Measurements from ENCODE around the gene SIAH1. TPM values are rescaled to one million over a fixed set of nuclear protein-coding genes. Genes with fewer than 3 reads are reported as not detected.
"Not testable (repeated sequence)": the region's sequence is repeated elsewhere in the genome, so short reads cannot be mapped to it uniquely, and the experiment has no call there.

The SIAH1 gene
- total RNA-seq, 1 donor from 2014 or later = 29.7 TPM

DNA sequence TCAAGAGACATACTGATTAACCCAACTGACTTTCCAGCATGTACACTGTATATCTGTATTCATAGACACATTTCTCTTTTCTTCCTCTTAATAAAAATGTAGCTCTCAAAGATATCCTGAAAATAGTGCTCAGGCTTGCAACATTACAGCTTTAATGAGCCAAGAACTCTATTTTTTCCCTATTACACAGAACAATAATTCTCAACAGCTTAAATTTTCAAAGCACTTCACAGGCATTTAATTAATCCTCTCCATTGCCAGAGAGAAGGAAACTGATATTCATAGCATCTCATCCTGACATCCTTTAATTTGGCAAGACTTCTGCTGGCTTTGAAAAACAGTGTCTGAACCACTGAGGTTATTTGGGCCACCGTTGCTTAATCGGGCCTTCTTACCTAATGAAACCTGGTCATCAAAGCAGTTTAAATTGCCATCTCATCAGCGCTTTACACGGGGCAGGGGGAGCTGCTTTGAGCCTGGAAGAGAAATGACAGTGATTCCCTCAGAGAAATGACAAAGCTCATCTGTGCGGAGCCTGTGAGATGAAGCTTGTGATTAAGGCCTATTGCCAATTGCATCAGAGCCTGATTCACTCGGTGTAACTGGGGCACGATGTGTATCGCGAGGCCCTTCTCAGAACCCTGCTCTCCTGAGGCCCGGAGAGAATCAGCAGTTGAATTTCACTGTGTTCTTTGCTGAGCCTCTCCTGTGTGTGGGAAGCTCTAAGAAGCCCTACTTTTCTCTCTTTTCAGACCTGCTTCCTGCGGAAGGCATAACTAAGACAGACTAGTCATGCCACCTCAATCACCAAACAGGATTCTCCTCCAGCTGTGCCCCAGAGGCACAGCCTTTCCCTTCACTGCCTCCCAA, 8.5 kb upstream of the SIAH1 start:
- DNase-seq (ENCODE audit: low spot score) = peak; percentile 51

DNA sequence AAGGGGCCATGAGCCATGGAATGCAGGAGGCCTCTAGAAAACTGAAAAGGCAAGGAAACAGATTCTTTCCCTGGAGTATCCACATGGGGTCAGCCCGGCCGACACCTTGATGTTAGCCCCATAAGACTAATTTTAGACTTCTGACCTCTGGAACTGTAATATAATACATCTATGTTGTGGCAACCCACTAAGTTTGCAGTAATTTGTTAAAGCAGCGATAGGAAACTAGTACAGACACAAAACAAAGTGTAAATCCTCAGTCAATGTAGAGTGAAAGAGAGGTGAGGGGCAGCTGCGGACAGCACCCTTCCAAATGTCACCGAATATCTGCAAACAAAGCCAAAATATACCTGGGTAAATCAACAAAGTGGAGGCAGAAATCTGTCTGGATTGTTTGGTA, 7.2 kb upstream of the SIAH1 start:
- DNase-seq (ENCODE audit: low spot score) = no peak

DNA sequence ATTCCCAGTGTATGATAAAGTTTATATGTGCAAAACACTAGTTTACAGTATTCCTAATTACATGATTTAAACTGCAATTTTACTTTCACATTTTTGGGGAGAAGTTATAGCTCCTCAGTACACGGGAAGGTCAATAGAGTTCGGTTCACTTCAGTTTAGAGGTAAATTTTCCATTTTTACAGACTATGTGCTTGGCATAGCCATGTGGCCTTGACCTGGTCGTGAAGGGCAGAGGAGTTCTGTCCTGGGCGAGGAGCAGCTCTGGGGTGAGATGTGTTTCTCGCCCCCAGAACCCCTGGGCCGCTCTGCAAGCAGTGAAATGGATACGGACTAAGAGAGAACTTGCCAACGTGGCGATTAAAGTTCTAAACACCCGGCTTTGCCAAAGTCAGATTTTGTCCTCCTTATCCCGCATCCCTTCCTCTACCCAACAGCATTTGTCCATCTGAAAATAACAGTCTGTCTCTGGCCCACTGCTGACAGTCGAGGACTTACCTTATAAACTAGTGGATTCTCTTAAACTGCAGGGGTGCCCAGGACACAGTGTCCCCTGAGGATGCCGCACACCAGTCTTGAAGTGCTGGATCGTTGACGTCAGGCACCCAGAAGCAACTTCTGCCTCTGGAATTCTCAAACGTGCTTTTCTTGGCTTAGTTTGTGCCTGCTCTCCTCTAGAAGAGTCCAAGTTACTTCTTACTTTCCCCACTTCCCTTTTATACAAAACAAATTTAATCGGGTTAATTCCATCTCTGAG, 1.5 kb upstream of the SIAH1 start:
- DNase-seq (ENCODE audit: low spot score) = no peak

DNA sequence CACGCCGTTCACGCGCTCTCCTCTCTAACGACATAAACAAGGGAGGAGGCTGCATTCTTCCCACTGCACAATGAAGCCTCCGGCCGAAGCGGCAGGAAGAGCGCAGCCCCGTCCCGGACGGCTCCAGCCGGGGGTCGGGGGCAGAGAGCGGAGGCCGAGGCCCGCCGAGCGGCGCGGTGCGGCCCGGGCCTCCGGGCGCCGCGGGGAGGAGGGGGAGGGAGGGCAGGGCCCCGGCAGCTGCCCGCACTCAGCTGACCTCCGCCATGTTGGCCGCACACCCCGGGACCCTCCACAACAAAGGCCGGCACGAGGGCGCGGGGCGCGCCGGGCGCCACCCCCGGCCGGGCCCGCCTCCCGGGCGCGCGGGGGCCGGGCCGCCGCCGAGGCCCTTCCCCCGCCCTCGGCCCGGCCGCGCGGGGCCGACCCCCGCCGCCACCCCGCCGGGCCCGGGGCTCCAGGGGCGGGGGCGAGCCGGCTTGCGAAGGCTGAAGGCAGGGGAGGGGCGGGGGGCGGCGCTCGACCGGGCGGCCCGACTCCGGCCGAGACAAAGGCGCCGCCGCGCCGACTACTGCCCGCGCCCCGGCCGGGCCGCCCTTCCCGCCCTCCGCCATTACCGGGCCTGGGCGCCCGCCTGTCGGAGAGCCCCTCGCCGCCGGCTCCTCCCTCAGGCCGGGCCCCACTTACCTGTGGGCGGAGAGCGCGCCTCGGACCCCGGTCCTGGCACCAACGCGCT, 527 bp downstream of the SIAH1 start:
- peak; percentile 53 for DNase-seq (ENCODE audit: low spot score)

DNA sequence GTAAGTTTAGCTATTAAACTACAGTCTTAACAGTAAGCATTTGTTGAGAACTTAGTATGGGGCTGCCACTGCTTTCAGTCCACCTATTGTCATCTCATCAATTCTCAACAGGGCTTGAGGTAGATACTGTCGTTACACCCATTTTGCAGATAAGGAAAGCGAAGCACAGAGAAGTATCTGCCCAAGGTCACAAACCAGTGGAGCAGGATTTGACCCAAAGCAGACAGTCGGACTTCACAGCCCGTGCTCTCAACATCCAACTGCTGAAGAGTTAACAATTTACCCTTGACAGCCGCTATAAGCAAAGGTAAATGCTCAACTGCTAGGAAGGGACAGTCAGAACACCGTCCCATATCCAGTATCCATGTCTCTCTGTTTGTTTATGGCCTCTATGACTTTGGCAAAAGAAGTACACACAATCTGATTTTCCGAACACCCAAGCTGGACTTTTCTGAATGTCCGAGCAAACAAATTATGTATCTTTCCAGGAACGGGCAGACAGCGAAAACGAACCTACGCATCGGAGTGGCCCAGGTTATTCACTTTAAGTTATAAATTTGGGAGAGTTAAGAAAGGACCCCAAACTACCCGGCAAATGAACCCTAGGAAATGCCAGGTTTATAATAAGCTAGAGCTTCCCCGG, 1.2 kb downstream of the SIAH1 start:
- no peak for DNase-seq (ENCODE audit: low spot score)

DNA sequence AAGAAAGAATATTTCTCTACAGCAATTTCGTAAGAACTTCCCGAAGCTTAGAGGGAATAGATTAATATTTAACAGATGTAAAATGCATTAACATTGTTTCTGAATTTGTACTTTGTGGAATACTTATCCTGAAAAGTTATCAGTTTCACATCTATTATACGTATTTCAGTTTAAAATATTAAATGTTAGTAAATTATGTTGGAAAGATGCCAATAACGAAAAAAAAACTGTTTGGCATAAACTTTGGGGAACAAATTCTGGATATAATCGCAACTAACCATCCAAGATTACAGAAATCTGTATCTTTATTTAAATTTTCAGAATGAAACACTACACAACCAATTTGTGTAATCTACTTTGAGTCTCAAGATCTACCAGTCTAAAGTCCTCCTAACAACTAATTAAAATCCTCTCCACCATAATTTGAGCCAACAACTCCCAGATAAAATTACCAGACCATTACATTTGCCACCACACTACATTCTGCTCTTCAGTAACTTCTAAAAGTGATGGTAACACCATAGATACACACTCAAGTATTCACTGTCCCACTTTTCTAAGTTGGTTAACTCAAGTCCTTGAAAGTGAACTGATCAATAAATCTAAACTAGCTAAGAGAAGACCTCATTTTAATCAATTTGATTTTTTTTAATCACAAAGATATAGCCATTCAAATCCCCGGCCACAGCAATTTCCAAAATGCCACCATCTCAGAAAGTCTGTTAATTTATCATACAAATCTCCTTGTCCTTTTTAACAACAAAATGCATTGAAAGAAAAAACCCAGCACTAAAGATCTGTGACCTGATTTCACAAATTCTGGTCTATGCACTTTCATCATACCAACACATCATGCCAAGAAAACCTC, 2.0 kb downstream of the SIAH1 start:
- no peak for DNase-seq (ENCODE audit: low spot score)

DNA sequence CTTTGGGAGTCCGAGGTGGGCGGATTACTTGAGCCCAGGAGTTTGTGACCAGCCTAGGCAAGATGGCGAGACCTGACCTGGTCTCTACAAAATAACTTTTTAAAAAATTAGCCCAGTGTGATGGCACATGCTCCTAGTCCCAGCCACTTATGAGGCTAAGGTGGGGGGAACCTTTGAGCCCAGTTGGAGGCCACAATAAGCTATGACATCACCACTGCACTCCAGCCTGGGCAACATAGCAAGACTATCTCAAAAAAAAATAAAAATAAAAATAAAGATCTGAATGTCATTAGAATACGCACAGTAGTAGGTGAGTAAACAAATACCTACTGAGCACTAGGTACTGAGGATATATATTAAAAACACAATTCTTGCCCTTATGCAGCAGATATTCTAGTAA, 3.1 kb downstream of the SIAH1 start:
- no peak for DNase-seq (ENCODE audit: low spot score)

DNA sequence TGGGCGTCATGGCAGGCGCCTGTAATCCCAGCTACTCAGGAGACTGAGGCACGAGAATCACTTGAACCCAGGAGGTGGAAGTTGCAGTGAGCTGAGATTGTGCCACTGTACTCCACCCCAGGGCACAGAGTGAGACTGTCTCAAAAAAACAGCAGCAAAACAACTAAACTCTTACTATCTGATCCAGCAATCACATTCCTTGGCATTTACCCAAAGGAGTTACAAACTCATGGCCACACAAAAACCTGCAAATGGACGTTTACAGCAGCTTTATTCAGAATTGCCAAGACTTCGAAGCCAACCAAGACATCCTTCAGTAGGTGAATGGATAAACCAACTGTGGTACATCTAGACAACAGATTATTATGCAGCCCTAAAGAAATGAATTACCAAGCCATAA, 4.0 kb downstream of the SIAH1 start:
- DNase-seq (ENCODE audit: low spot score) = no peak

DNA sequence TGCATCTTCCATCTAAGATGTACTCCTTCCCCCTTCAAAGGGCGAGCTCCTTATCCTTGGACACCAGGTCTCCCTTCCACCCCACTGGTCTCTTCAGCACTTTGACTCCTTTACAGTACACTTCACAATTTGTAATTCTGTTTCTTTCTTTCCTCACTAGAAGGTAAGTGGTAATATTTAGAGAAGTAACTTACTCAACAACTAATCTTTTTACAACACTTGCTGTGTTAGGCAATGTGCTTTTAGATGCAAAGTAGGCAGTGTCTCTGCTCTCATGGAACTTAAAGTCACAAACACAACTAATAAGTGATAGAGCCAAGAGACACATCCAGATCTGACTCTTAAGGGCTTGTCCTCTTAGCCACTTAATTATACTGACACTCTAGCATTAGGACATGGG, 6.4 kb downstream of the SIAH1 start:
- no peak for DNase-seq (ENCODE audit: low spot score)

DNA sequence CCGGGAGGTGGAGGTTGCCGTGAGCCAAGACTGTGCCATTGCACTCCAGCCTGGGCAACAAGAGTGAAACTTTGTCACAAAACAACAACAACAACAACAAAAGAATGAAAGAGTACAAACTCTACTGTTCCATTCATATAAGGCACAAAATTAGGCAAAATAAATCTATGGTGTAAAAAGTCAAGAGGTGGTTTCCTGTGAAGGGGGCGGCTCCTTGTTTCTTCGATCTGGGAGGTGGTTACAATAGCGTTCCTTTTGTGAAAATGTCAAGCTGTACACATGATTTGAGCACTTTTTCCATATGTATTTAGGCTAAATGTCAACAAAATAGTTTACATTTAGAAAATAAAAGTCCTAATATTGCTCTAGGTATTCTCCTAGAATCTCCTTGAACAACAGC, 6.9 kb downstream of the SIAH1 start:
- DNase-seq (ENCODE audit: low spot score) = no peak

DNA sequence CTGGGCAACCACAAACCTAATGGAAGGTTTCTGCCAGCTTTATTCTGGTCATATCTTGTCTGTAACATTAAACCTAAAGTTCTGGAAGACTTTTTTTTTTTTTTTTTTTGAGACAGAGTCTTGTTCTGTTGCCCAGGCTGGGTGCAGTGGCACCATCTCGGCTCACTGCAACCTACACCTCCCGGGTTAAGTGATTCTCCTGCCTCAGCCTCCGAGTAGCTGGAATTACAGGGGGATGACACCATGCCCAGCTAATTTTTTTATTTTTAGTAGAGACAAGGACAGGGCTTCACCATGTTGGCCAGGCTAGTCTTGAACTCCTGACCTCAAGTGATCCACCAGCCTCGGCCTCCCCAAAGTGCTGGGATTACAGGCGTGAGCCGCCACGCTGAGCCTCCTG, 7.9 kb downstream of the SIAH1 start:
- DNase-seq (ENCODE audit: low spot score) = not testable (repeated sequence)

DNA sequence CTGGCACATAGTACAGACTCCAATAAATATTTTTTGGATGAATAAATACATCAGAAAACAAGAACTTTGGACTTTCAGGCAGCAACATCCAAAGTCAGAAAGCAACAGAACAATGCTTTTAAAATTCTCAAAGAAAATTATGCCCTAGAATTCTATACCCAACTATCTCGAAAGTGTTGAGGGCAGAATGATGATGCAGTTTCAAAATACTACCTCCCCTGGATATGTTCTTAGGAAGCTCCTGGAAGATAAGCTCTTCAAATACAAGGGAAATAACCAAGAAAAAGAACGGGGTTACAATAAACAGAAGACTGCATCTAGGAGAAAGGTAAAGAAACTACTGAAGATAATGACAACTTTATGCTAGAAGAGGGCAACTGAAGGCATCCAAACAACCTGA, 11.0 kb downstream of the SIAH1 start:
- DNase-seq (ENCODE audit: low spot score) = no peak

DNA sequence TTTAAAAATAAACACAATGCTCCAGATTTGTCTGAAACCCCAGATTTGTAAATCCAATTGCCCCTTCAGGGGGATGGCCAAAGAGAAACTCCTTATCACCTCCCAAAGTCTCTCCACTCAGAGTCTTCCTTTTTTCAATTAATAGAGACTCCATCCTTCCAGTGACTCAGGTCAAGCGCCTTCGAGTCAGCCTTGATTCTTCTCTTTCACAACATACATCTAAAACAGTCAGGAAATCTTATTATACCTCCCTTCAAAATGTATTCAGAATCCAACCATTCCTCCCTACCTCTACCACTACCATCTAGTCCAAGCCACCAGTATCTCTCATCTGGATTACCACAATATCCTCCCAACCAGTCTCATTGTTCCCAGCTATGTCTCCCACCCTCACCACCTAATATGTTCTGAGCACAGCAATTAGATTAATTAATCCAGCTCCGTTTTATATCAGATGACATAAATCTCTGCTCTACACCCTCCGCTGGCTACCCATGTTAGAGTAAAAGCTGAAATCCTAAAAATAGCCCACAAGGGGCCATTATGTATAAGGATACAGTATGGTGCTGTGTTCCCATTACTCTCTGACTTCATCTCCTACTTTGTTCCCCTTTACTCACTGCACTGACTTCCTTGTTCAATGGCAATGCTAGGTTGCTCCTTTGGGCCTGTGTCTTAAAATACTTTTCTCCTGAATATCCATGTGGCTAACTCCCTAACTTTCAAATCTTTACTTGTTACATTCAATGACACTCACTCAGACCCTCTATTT, 11.8 kb downstream of the SIAH1 start:
- no peak for DNase-seq (ENCODE audit: low spot score)

DNA sequence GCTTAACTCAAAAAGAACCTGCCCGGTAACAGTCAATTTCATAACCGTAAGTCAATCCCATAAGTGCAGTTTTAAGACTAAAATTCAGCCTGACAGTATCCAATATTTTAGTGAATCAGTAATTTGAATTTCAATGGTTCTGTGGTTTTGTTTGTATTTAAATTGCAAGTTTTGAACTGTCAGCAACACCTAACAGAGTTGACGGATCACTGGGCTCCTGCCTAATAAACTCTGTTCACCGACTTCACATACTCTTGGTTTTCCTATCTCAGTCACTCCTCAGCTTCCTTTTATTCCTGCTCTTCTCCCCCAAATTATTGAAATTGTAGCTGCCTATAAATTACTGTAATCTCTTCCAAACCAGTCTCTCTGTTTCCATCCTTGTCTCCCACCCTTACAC, 12.5 kb downstream of the SIAH1 start:
- no peak for DNase-seq (ENCODE audit: low spot score)

DNA sequence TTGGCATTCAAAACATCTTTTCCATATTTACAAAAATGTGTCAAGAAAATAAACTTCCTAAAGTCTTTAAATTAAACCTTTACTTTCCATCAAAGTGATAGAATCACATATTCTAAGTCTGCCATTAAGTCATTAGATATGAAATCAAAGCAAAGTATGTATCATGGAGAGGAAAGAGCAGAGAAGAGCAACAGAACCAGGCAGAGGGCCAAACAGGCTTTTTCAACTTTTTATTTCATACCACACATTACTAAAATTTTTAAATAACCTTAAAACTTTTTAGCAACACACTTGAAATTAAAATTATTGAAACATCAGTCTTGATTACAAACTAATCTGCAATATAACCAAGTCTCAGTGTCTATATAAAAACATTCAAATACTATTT, 13.8 kb downstream of the SIAH1 start:
- DNase-seq (ENCODE audit: low spot score) = no peak

DNA sequence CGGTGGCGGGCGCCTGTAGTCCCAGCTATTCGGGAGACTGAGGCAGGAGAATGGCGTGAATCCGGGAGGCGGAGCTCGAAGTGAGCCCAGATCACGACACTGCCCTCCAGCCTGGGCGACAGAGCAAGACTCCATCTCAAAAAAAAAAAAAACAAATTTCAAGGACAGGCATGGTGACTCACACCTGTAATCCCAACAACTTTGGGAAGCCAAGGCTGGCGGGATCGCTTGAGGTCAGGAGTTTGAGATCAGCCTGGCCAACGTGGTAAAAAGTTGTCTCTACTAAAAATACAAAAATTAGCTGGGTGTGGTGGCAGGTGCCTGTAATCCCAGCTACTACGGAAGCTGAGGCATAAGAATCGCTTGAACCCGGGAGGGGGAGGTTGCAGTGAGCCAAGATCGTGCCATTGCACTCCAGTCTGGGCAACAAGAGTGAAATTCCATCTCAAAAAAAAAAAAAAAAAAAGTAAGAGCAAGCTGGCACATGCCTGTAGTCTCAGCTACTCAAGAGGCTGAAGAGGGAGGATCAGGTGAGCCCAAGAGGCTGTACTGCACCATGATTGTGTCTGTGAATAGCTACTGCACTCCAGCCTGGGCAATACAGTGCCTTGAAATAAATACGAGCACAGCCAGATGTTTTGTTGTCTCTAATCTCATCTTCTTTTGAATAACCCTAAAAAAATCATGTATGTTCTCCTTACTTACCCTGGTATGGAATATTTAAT, 14.4 kb downstream of the SIAH1 start:
- DNase-seq (ENCODE audit: low spot score) = not testable (repeated sequence)

DNA sequence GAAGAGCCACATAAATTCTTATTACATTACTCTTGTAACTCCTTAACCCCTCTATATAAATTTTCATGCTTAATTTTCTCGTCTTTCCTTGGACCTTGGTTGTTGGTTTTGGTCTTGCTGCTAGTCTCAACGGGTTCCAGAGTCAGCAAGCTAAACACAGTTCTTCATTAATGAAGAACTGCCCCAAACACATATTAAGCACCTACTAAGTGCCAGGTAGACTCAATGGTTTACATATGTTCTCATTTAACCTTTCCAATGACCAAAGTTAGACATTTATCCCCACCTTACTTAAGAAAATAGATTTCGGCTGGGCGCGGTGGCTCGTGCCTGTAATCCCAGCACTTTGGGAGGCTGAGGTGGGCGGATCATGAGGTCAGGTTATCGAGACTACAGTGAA, 15.0 kb downstream of the SIAH1 start:
- DNase-seq (ENCODE audit: low spot score) = no peak

DNA sequence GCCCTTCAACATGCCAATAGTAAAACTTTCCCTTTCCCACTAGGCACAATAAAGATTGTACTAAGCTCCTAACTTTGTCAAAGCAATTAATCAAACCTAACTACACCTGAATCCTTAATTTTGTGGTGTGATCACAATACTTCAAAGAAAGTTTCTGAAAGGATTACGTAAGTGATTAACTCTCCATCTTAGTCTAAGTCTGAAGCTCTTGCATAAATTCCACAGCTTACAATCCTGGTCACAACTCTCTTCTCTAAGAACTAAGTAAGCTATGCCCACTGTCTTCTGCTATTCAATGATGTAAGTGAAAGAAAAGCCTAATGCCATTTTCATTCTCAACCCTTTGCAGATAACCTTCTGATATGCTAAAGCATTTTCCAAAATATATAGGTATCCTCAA, 15.4 kb downstream of the SIAH1 start:
- no peak for DNase-seq (ENCODE audit: low spot score)

DNA sequence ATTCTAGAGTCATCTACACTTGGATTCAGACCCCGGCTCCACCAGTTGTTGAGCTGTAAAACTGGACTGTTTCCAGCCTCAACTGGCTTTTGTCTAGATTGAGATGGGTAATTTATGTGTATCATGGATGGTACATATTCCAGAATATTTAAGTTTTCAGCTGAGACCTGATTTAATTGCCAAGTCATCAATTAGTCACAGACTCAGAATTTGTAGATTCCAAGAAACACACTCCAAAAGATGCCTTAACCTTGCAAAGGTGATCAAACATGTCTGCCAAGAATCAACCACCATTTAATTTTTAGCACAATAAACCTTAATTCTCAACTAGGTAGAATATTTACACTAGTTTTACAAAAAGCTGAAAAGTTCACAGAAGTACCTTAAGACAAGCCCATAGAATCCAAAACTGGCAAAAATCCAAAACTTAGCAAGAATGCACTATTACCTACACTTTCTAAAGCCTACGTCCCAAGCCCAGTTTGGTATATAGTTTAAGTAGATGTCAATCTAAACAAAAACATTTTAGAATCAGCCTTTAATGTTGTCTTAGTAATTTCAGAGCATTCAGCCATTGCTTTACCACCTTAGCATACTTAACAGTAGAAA, 17.7 kb downstream of the SIAH1 start:
- no peak for DNase-seq (ENCODE audit: low spot score)

All from ureter (tissue), 1 donor.